Measurements from ENCODE around the gene DLGAP1. TPM values are rescaled to one million over a fixed set of nuclear protein-coding genes. Genes with fewer than 3 reads are reported as not detected.

The DLGAP1 gene
- total RNA-seq, 1 experiment from 2014 or later: 23.2 TPM

DNA sequence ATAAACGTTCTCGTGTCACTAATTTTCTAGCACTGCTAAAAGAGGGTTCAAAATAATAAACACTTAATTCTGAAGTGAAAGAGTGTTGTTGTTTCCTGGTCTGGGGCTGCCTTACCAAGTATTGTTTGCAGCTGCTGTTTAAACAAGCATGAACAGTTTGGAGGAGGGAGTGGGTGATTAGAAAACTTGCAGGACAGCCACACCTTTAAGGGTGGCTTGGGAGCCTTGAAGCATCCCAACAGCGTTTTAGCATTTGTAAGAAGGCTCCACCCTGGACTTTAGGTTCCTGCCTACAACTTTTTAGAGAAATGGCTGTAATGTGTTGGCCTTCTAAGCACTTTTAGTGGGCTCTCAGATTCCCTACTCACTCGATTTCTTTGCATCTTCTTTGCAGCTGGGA, 633.6 kb downstream of the DLGAP1 start:
- WGBS (ENCODE audit: extremely low coverage, insufficient read length, low lambda C conversion rate): no CpG with 5 or more reads among the region's 4 CpGs
- H2BK20ac ChIP-seq (ENCODE audit: low read depth, low read length, poor library complexity, severe bottlenecking): no peak overlapping the region
- no peaks in the 10 kb centered on the region for H4K20me1 ChIP-seq (ENCODE audit: control insufficient read depth, insufficient read depth, insufficient read length)
- H3K18ac ChIP-seq (ENCODE audit: insufficient read length, low read depth, low read length): no peak overlapping the region
- no peak overlapping the region for H3K9ac ChIP-seq (ENCODE audit: extremely low read depth, insufficient read length, low read length)
- H2AK5ac ChIP-seq (ENCODE audit: insufficient read length, low read length): no peak overlapping the region
- H3T11ph ChIP-seq (ENCODE audit: low read length): no peak overlapping the region
- peaks cover 16 to 30% of the 10 kb centered on the region in 2 experiments for H3K4me1 Mint-ChIP-seq
- H3K56ac ChIP-seq (ENCODE audit: insufficient read length, low read depth, low read length): no peak overlapping the region
- peaks cover 0 to 8% of the 10 kb centered on the region in 2 experiments; a peak in 2 of 5 replicates for H3K9me3 Mint-ChIP-seq
- TF ChIP-seq, protein P1, sequence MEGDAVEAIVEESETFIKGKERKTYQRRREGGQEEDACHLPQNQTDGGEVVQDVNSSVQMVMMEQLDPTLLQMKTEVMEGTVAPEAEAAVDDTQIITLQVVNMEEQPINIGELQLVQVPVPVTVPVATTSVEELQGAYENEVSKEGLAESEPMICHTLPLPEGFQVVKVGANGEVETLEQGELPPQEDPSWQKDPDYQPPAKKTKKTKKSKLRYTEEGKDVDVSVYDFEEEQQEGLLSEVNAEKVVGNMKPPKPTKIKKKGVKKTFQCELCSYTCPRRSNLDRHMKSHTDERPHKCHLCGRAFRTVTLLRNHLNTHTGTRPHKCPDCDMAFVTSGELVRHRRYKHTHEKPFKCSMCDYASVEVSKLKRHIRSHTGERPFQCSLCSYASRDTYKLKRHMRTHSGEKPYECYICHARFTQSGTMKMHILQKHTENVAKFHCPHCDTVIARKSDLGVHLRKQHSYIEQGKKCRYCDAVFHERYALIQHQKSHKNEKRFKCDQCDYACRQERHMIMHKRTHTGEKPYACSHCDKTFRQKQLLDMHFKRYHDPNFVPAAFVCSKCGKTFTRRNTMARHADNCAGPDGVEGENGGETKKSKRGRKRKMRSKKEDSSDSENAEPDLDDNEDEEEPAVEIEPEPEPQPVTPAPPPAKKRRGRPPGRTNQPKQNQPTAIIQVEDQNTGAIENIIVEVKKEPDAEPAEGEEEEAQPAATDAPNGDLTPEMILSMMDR (conservative IDR thresholded peaks at IDR 0.05): no peak
- H2BK120ac ChIP-seq (ENCODE audit: low read depth, low read length, poor library complexity, severe bottlenecking): no peak overlapping the region
- no peak for DNase-seq
- peaks cover 0 to 11% (median 5%) of the 10 kb centered on the region in 3 experiments; a peak in 5 of 7 replicates for H3K36me3 Mint-ChIP-seq (ENCODE audit: insufficient read depth in 1 of 3, low read depth in 3 of 3)
- no peak overlapping the region for H2AFZ ChIP-seq (ENCODE audit: low read length)
- H4K5ac ChIP-seq (ENCODE audit: insufficient read length, low read depth, low read length): no peak overlapping the region
- H2BK5ac ChIP-seq (ENCODE audit: insufficient read length, low read length): no peak overlapping the region
- H3K79me1 ChIP-seq (ENCODE audit: insufficient read depth, low read depth, low read length, poor library complexity, severe bottlenecking): no peaks in the 10 kb centered on the region
- no peak overlapping the region for H4K91ac ChIP-seq (ENCODE audit: insufficient read length, low read depth, low read length)
- no peaks in the 10 kb centered on the region for H3K79me2 ChIP-seq (ENCODE audit: insufficient read depth, low read length)
- no peak overlapping the region for H4K8ac ChIP-seq (replicated peaks; ENCODE audit: insufficient read length, low read depth, low read length)
- H2BK15ac ChIP-seq (ENCODE audit: low read depth, low read length): no peak overlapping the region
- no peaks in the 10 kb centered on the region for H3K27me3 Mint-ChIP-seq (ENCODE audit: low read depth)
- H3K23me2 ChIP-seq (ENCODE audit: insufficient read length, low read depth, low read length, poor library complexity, severe bottlenecking): no peaks in the 10 kb centered on the region
- H3K23ac ChIP-seq (ENCODE audit: insufficient read length, low read depth, low read length): no peak overlapping the region
- H3K27ac ChIP-seq (ENCODE audit: insufficient read length, low read depth, low read length): no peak overlapping the region
- H3K9me3 ChIP-seq (ENCODE audit: control insufficient read depth, low read depth, low read length): no peaks in the 10 kb centered on the region
- no peak overlapping the region for H3K4ac ChIP-seq (ENCODE audit: low read depth, low read length)
- H3K27ac Mint-ChIP-seq: peak overlapping the region in 1 of 3 experiments; percentile 80; a peak in 3 of 7 replicates
- no peak overlapping the region for H3K4me3 Mint-ChIP-seq
- no peaks in the 10 kb centered on the region for H3K4me1 ChIP-seq (ENCODE audit: insufficient read depth, low read length)
- no peak overlapping the region for H3K4me2 ChIP-seq (ENCODE audit: insufficient read depth, insufficient read length, low read length)
- no peaks in the 10 kb centered on the region for H3K27me3 ChIP-seq (ENCODE audit: insufficient read depth, low read length)
- no peak overlapping the region for H2BK12ac ChIP-seq (ENCODE audit: insufficient read length, low read depth, low read length)
- no peak overlapping the region for H3K14ac ChIP-seq (ENCODE audit: insufficient read depth, low read length)
